DMS53 (cell line): ENCODE results near the gene MED25.

Source experiments
- DNase-seq: peaks from one replicate; lab custom pipeline; 2025; lab: John Stamatoyannopoulos, UW

Gene MED25

GRCh38 chr19:49817964-49818648, at the start of gene MED25:
Gene MED25 (plus strand): TSS chr19:49818289. CDS start chr19:49818342, 53 bp downstream.
- DNase-seq = peak; percentile 91

- DNase-seq = no peak
These were observed 47.6 kb upstream of the MED25 start for GRCh38 chr19:49770529-49770928.

GRCh38 chr19:49771674-49772139, 46.4 kb upstream of the MED25 start:
- DNase-seq = no peak

GRCh38 chr19:49772850-49773432, 45.1 kb upstream of the MED25 start:
- no peak for DNase-seq

- no peak for DNase-seq
These were observed 44.3 kb upstream of the MED25 start for GRCh38 chr19:49773663-49774350.

- no peak for DNase-seq
These were observed 43.1 kb upstream of the MED25 start for GRCh38 chr19:49774969-49775368.

GRCh38 chr19:49775742-49776370, 42.2 kb upstream of the MED25 start:
- no peak for DNase-seq

GRCh38 chr19:49776371-49776764, 41.7 kb upstream of the MED25 start:
- DNase-seq = no peak

- DNase-seq = no peak
These were observed 38.1 kb upstream of the MED25 start for GRCh38 chr19:49779731-49780555.

GRCh38 chr19:49780861-49781260, 37.2 kb upstream of the MED25 start:
- no peak for DNase-seq

- DNase-seq = no peak
These were observed 36.7 kb upstream of the MED25 start for GRCh38 chr19:49781394-49781793.

GRCh38 chr19:49782515-49782914, 35.6 kb upstream of the MED25 start:
- DNase-seq = no peak

- DNase-seq = no peak
These were observed 31.7 kb upstream of the MED25 start for GRCh38 chr19:49786376-49786820.

- DNase-seq = no peak
These were observed 30.3 kb upstream of the MED25 start for GRCh38 chr19:49787746-49788145.

GRCh38 chr19:49788857-49789256, 29.2 kb upstream of the MED25 start:
- no peak for DNase-seq

- DNase-seq = no peak
These were observed 27.2 kb upstream of the MED25 start for GRCh38 chr19:49790866-49791265.

- no peak for DNase-seq
These were observed 26.2 kb upstream of the MED25 start for GRCh38 chr19:49791776-49792445.

GRCh38 chr19:49792829-49793560, 25.1 kb upstream of the MED25 start:
- DNase-seq = no peak

- peak; percentile 47 for DNase-seq
These were observed 24.6 kb upstream of the MED25 start for GRCh38 chr19:49793561-49793840.

- no peak for DNase-seq
These were observed 22.5 kb upstream of the MED25 start for GRCh38 chr19:49795615-49796014.

GRCh38 chr19:49798574-49798973, 19.5 kb upstream of the MED25 start:
- DNase-seq = no peak
